H1 (cell line): ENCODE results near the gene MAGI1. TPM values are rescaled to one million over a fixed set of nuclear protein-coding genes. Genes with fewer than 3 reads are reported as not detected.

Source experiments
- BRCA1 ChIP-seq: IDR thresholded peaks from 2 replicates; pipeline ENCODE4 v1.6.1; 2012; ENCODE audit warnings: low read depth, low read length, improper control_type of control experiment
- PHF8 ChIP-seq: fragments of 200-600 bp; sonication (generic); conservative IDR thresholded peaks from 2 replicates; pipeline ENCODE4 v1.7.1; 2012; ENCODE audit warnings: low read depth, mild to moderate bottlenecking, inconsistent platforms, low read length, moderate library complexity
- RNF2 ChIP-seq: fragments of 200-900, 300-1000 bp; sonication (generic); IDR thresholded peaks from 2 replicates; pipeline ENCODE4 v1.7.1; 2016; ENCODE audit warnings: borderline replicate concordance, low read depth, mild to moderate bottlenecking, antibody characterized with exemption, low read length; ENCODE audit not compliant: poor library complexity, severe bottlenecking; ENCODE audit errors: missing control alignments
- SP1 ChIP-seq: IDR thresholded peaks from 2 replicates; pipeline ENCODE4 v1.6.1; 2011; ENCODE audit warnings: low read depth, low read length
- TAF1 ChIP-seq: IDR thresholded peaks from 2 replicates; pipeline ENCODE4 v1.6.1; 2011; ENCODE audit warnings: mild to moderate bottlenecking, low read depth, low read length
- TCF12 ChIP-seq: IDR thresholded peaks from 2 replicates; pipeline ENCODE4 v1.6.1; 2011; ENCODE audit warnings: low read depth, mild to moderate bottlenecking, low read length
- polyA plus RNA-seq, 7 experiments: library from polyadenylated mRNA; depleted of rRNA in 3 of 7; stranded (reverse) in 5 of 7; unstranded in 2 of 7; fragments of >200 nt in 5 of 7; fragments of 200-250 nt in 2 of 7; gene quantifications; 1 replicate in 5 of 7; 2 replicates in 1 of 7; 4 replicates in 1 of 7; pipeline versions ENCODE4 v1.2.1 to v1.2.3, GENCODE V29; 2011 to 2013; ENCODE audit warnings: missing spikeins in 2 of 7, mixed read lengths in 2 of 7
- total RNA-seq: library from RNA; stranded (reverse); fragmentation: NEBNext Ultra II Directional; extraction: Animal tissue kit (Norgen Biotek cat#: 25700); gene quantifications from 2 replicates; pipeline ENCODE4 v1.2.1, GENCODE V29; 2021
- TF ChIP-seq, protein P1 (sequence below): fragments of 300-600 bp; sonication (generic); IDR thresholded peaks from 2 replicates; pipeline ENCODE4 v1.7.1; 2012; ENCODE audit warnings: low read length, moderate library complexity, mild to moderate bottlenecking, inconsistent platforms; ENCODE audit not compliant: insufficient replicate concordance
- TF ChIP-seq, protein P2 (sequence below): IDR thresholded peaks from 2 replicates; pipeline ENCODE4 v1.6.1; 2011; ENCODE audit warnings: low read length, improper control_type of control experiment

Gene MAGI1
- total and polyA plus RNA-seq, 2 of the 8 experiments (the other 6 are each of a cell fraction or from before 2014, with no cell fraction given) = 19.8 to 78.0 TPM

DNA sequence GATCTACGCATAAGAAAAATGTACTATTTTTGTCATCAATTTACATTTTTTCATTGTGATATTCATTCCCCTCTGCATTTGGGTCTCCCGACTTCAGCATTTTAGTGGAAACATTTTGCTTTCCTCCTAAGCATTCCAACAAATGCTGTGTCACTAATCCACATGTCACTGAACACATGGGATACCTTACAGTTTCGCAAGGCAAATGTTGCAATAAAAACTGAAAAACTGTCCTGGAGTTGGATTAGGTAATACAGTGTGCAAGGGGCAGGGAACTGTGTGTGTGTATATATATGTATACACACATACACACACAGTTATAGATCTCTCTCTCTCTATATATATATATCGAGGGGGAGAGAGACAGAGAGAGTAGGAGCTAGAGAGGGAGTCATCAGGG, 632.2 kb downstream of the MAGI1 start (continued):
- TF ChIP-seq, protein P1, sequence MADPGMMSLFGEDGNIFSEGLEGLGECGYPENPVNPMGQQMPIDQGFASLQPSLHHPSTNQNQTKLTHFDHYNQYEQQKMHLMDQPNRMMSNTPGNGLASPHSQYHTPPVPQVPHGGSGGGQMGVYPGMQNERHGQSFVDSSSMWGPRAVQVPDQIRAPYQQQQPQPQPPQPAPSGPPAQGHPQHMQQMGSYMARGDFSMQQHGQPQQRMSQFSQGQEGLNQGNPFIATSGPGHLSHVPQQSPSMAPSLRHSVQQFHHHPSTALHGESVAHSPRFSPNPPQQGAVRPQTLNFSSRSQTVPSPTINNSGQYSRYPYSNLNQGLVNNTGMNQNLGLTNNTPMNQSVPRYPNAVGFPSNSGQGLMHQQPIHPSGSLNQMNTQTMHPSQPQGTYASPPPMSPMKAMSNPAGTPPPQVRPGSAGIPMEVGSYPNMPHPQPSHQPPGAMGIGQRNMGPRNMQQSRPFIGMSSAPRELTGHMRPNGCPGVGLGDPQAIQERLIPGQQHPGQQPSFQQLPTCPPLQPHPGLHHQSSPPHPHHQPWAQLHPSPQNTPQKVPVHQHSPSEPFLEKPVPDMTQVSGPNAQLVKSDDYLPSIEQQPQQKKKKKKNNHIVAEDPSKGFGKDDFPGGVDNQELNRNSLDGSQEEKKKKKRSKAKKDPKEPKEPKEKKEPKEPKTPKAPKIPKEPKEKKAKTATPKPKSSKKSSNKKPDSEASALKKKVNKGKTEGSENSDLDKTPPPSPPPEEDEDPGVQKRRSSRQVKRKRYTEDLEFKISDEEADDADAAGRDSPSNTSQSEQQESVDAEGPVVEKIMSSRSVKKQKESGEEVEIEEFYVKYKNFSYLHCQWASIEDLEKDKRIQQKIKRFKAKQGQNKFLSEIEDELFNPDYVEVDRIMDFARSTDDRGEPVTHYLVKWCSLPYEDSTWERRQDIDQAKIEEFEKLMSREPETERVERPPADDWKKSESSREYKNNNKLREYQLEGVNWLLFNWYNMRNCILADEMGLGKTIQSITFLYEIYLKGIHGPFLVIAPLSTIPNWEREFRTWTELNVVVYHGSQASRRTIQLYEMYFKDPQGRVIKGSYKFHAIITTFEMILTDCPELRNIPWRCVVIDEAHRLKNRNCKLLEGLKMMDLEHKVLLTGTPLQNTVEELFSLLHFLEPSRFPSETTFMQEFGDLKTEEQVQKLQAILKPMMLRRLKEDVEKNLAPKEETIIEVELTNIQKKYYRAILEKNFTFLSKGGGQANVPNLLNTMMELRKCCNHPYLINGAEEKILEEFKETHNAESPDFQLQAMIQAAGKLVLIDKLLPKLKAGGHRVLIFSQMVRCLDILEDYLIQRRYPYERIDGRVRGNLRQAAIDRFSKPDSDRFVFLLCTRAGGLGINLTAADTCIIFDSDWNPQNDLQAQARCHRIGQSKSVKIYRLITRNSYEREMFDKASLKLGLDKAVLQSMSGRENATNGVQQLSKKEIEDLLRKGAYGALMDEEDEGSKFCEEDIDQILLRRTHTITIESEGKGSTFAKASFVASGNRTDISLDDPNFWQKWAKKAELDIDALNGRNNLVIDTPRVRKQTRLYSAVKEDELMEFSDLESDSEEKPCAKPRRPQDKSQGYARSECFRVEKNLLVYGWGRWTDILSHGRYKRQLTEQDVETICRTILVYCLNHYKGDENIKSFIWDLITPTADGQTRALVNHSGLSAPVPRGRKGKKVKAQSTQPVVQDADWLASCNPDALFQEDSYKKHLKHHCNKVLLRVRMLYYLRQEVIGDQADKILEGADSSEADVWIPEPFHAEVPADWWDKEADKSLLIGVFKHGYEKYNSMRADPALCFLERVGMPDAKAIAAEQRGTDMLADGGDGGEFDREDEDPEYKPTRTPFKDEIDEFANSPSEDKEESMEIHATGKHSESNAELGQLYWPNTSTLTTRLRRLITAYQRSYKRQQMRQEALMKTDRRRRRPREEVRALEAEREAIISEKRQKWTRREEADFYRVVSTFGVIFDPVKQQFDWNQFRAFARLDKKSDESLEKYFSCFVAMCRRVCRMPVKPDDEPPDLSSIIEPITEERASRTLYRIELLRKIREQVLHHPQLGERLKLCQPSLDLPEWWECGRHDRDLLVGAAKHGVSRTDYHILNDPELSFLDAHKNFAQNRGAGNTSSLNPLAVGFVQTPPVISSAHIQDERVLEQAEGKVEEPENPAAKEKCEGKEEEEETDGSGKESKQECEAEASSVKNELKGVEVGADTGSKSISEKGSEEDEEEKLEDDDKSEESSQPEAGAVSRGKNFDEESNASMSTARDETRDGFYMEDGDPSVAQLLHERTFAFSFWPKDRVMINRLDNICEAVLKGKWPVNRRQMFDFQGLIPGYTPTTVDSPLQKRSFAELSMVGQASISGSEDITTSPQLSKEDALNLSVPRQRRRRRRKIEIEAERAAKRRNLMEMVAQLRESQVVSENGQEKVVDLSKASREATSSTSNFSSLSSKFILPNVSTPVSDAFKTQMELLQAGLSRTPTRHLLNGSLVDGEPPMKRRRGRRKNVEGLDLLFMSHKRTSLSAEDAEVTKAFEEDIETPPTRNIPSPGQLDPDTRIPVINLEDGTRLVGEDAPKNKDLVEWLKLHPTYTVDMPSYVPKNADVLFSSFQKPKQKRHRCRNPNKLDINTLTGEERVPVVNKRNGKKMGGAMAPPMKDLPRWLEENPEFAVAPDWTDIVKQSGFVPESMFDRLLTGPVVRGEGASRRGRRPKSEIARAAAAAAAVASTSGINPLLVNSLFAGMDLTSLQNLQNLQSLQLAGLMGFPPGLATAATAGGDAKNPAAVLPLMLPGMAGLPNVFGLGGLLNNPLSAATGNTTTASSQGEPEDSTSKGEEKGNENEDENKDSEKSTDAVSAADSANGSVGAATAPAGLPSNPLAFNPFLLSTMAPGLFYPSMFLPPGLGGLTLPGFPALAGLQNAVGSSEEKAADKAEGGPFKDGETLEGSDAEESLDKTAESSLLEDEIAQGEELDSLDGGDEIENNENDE = no peak
- TF ChIP-seq RNF2 (no peak), BRCA1 (no peak), PHF8 (no peak), TCF12 (no peak), SP1 (no peak), TAF1 (no peak)
- TF ChIP-seq, protein P2, sequence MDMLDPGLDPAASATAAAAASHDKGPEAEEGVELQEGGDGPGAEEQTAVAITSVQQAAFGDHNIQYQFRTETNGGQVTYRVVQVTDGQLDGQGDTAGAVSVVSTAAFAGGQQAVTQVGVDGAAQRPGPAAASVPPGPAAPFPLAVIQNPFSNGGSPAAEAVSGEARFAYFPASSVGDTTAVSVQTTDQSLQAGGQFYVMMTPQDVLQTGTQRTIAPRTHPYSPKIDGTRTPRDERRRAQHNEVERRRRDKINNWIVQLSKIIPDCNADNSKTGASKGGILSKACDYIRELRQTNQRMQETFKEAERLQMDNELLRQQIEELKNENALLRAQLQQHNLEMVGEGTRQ = no peak
